Jurkat, Clone E6-1 (cell line): ENCODE data around the gene EEF1E1.
A peak's percentile ranks its signal among the peaks of the same experiment; 100 is the strongest.

Experiments used
- DNase-seq: peaks from one replicate; pipeline ENCODE4 v3.0.0-alpha.2; 2011; ENCODE audit warnings: low read depth, low spot score
- H3K4me3 ChIP-seq: 2 replicates; pipeline ENCODE4 v1.5.1; 2011; ENCODE audit warnings: mild to moderate bottlenecking, low read length, control low read depth, moderate library complexity

Gene EEF1E1

GRCh38 chr6:8100159-8100854 is 2.0 kb downstream of the EEF1E1 start:
- no peak overlapping the region for H3K4me3 ChIP-seq
- no peak for DNase-seq

GRCh38 chr6:8090650-8091049 is 11.7 kb downstream of the EEF1E1 start:
- no peak for DNase-seq
- no peak overlapping the region for H3K4me3 ChIP-seq

- DNase-seq = no peak
Measured at GRCh38 chr6:8088886-8089285, 13.5 kb downstream of the EEF1E1 start.

GRCh38 chr6:8087870-8088754 is 14.2 kb downstream of the EEF1E1 start:
- H3K4me3 ChIP-seq = no peak overlapping the region
- no peak for DNase-seq

More at GRCh38 chr6:8088886-8089285, 13.5 kb downstream of the EEF1E1 start:
- no peak overlapping the region for H3K4me3 ChIP-seq

- no peak for DNase-seq
- no peak overlapping the region for H3K4me3 ChIP-seq
Measured at GRCh38 chr6:8086755-8087306, 15.5 kb downstream of the EEF1E1 start.

- H3K4me3 ChIP-seq = no peak overlapping the region
- DNase-seq = no peak
Measured at GRCh38 chr6:8085053-8085511, 17.3 kb downstream of the EEF1E1 start.

- H3K4me3 ChIP-seq = no peak overlapping the region
Measured at GRCh38 chr6:8084586-8084985, 17.8 kb downstream of the EEF1E1 start.

GRCh38 chr6:8082954-8083858 is 19.1 kb downstream of the EEF1E1 start:
- DNase-seq = no peak
- no peak overlapping the region for H3K4me3 ChIP-seq

More at GRCh38 chr6:8084586-8084985, 17.8 kb downstream of the EEF1E1 start:
- no peak for DNase-seq

- DNase-seq = no peak
- H3K4me3 ChIP-seq = no peak overlapping the region
Measured at GRCh38 chr6:8082572-8082953, 19.8 kb downstream of the EEF1E1 start.

- H3K4me3 ChIP-seq = no peak overlapping the region
- no peak for DNase-seq
Measured at GRCh38 chr6:8080362-8081151, 21.8 kb downstream of the EEF1E1 start.

- DNase-seq = no peak
Measured at GRCh38 chr6:8079126-8079525, 23.2 kb downstream of the EEF1E1 start.

GRCh38 chr6:8077991-8078390 is 24.4 kb downstream of the EEF1E1 start:
- no peak overlapping the region for H3K4me3 ChIP-seq
- DNase-seq = no peak

More at GRCh38 chr6:8079126-8079525, 23.2 kb downstream of the EEF1E1 start:
- no peak overlapping the region for H3K4me3 ChIP-seq

GRCh38 chr6:8075704-8076103 is 26.6 kb downstream of the EEF1E1 start:
- H3K4me3 ChIP-seq = no peak overlapping the region
- DNase-seq = peak; percentile 72

- H3K4me3 ChIP-seq = no peak overlapping the region
- no peak for DNase-seq
Measured at GRCh38 chr6:8075185-8075584, 27.2 kb downstream of the EEF1E1 start.

- no peak for DNase-seq
- H3K4me3 ChIP-seq = no peak overlapping the region
Measured at GRCh38 chr6:8074213-8074612, 28.1 kb downstream of the EEF1E1 start.

GRCh38 chr6:8073758-8074157 is 28.6 kb downstream of the EEF1E1 start:
- no peak overlapping the region for H3K4me3 ChIP-seq
- DNase-seq = no peak

GRCh38 chr6:8070718-8071117 is 31.6 kb downstream of the EEF1E1 start:
- no peak for DNase-seq
- no peak overlapping the region for H3K4me3 ChIP-seq

- no peak for DNase-seq
- H3K4me3 ChIP-seq = no peak overlapping the region
Measured at GRCh38 chr6:8069631-8070284, 32.6 kb downstream of the EEF1E1 start.
